Measurements from ENCODE around the gene TXNRD3. TPM values are rescaled to one million over a fixed set of nuclear protein-coding genes. Genes with fewer than 3 reads are reported as not detected.

Gene TXNRD3
- total RNA-seq, 2 donors from 2014 or later = 3.6 to 7.5 TPM

- no peaks in the 10 kb centered on the region for H3K27me3 ChIP-seq
- no peaks in the 10 kb centered on the region for H3K4me1 ChIP-seq
- DNase-seq = no peak
- H3K9me3 ChIP-seq = no peaks in the 10 kb centered on the region
- H3K4me3 ChIP-seq = no peak overlapping the region
- H3K36me3 ChIP-seq = no peaks in the 10 kb centered on the region
- TF ChIP-seq CTCF (IDR thresholded peaks at IDR 0.05) = no peak
- intact Hi-C loops (cut with DNase I) = no loop called here
- H3K27ac ChIP-seq = no peak overlapping the region
- no peak overlapping the region for H3K9ac ChIP-seq (ENCODE audit: low read depth in 2 of 2, low read length in 2 of 2)
Observed at GRCh38 chr3:126665959-126666657, 11.2 kb upstream of the TXNRD3 start.

GRCh38 chr3:126665221-126665936 is 10.5 kb upstream of the TXNRD3 start:
- Histone ChIP-seq H3K27ac (no peak overlapping the region), H3K9ac (ENCODE audit: low read depth in 2 of 2, low read length in 2 of 2) (no peak overlapping the region), H3K4me3 (no peak overlapping the region), H3K27me3 (no peaks in the 10 kb centered on the region), H3K9me3 (no peaks in the 10 kb centered on the region), H3K36me3 (no peaks in the 10 kb centered on the region), H3K4me1 (no peaks in the 10 kb centered on the region)
- no peak for DNase-seq
- no peak for TF ChIP-seq CTCF (IDR thresholded peaks at IDR 0.05)
- intact Hi-C loops (cut with DNase I) = no loop called here

- H3K36me3 ChIP-seq = no peaks in the 10 kb centered on the region
- no peak overlapping the region for H3K27ac ChIP-seq
- no peak overlapping the region for H3K9ac ChIP-seq (ENCODE audit: low read depth in 2 of 2, low read length in 2 of 2)
- no peaks in the 10 kb centered on the region for H3K27me3 ChIP-seq
- no peaks in the 10 kb centered on the region for H3K4me1 ChIP-seq
- no peaks in the 10 kb centered on the region for H3K9me3 ChIP-seq
- no peak for DNase-seq
- no peak for TF ChIP-seq CTCF (IDR thresholded peaks at IDR 0.05)
- no peak overlapping the region for H3K4me3 ChIP-seq
- intact Hi-C loops (cut with DNase I) = no loop called here
Observed at GRCh38 chr3:126664591-126665214, 9.8 kb upstream of the TXNRD3 start.

GRCh38 chr3:126663750-126664149 is 8.8 kb upstream of the TXNRD3 start:
- H3K4me1 ChIP-seq = no peaks in the 10 kb centered on the region
- no peak overlapping the region for H3K4me3 ChIP-seq
- intact Hi-C loops (cut with DNase I) = no loop called here
- no peaks in the 10 kb centered on the region for H3K9me3 ChIP-seq
- no peak for TF ChIP-seq CTCF (IDR thresholded peaks at IDR 0.05)
- no peak for DNase-seq
- no peaks in the 10 kb centered on the region for H3K27me3 ChIP-seq
- H3K9ac ChIP-seq (ENCODE audit: low read depth in 2 of 2, low read length in 2 of 2) = no peak overlapping the region
- H3K36me3 ChIP-seq = no peaks in the 10 kb centered on the region
- no peak overlapping the region for H3K27ac ChIP-seq

GRCh38 chr3:126663257-126663656 is 8.3 kb upstream of the TXNRD3 start:
- Histone ChIP-seq H3K27me3 (no peaks in the 10 kb centered on the region), H3K4me3 (no peak overlapping the region), H3K27ac (no peak overlapping the region), H3K4me1 (no peaks in the 10 kb centered on the region), H3K9ac (ENCODE audit: low read depth in 2 of 2, low read length in 2 of 2) (no peak overlapping the region), H3K9me3 (no peaks in the 10 kb centered on the region), H3K36me3 (no peaks in the 10 kb centered on the region)
- TF ChIP-seq CTCF (IDR thresholded peaks at IDR 0.05) = no peak
- intact Hi-C loops (cut with DNase I) = no loop called here
- no peak for DNase-seq

Measured in colonic mucosa (tissue), 4 donors.